Skeletal muscle tissue (tissue), 4 donors: ENCODE data around the gene HDAC4. TPM values are rescaled to one million over a fixed set of nuclear protein-coding genes. Genes with fewer than 3 reads are reported as not detected.

Experiments
- H3K27ac ChIP-seq: one replicate; pipeline ENCODE4 v1.7.0; 2013; ENCODE audit warnings: mild to moderate bottlenecking, low read depth, low read length, inconsistent platforms
- H3K27me3 ChIP-seq, 3 donors: one replicate each; pipeline ENCODE4 v1.7.0; 2013; ENCODE audit warnings: low read length in 3 of 3; ENCODE audit not compliant: control insufficient read depth in 3 of 3, insufficient read depth in 3 of 3
- H3K36me3 ChIP-seq, 3 donors: one replicate each; pipeline ENCODE4 v1.7.0; 2013; ENCODE audit warnings: low read length in 3 of 3; ENCODE audit not compliant: control insufficient read depth in 3 of 3, insufficient read depth in 3 of 3
- H3K4me1 ChIP-seq, 3 donors: one replicate each; pipeline ENCODE4 v1.7.0; 2013; ENCODE audit warnings: low read length in 3 of 3, mild to moderate bottlenecking in 3 of 3; ENCODE audit not compliant: control insufficient read depth in 3 of 3, insufficient read depth in 3 of 3
- H3K4me3 ChIP-seq, 3 donors: one replicate each; pipeline ENCODE4 v1.7.0; 2013; ENCODE audit warnings: low read length in 3 of 3
- H3K9ac ChIP-seq, 3 donors: one replicate each; pipeline ENCODE4 v1.7.0; 2013; ENCODE audit warnings: low read length in 3 of 3, mild to moderate bottlenecking in 3 of 3, moderate library complexity in 2 of 3, low read depth in 1 of 3
- H3K9me3 ChIP-seq, 3 donors: one replicate each; pipeline ENCODE4 v1.7.0; 2013; ENCODE audit warnings: low read length in 3 of 3; ENCODE audit not compliant: control insufficient read depth in 3 of 3
- total RNA-seq: library from RNA; depleted of rRNA; stranded (reverse); fragments of >200 nt; gene quantifications from one replicate; pipeline ENCODE4 v1.2.3, GENCODE V29; 2014
- donor health status: Osteomylitis.

The HDAC4 gene
- total RNA-seq, 1 donor from 2014 or later = 23.5 TPM

DNA sequence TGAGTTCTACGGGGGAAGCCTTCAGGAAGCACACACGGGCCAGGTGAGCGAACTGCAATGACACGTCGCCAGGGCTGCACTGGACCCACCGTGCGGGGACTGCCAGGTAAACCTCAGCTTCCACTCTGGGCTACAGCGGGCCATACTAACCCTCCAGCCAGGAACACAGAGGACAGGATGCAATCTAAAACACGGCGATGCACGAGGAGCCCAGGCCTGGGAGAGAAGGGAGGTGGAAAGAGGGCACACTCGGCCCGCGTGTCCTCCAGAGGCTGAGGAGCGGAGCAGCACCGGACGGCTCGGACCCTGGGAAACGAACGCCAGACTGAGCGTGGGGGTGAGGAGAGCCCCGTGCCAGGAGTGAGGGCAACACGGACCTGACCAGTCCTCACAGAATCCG lies 69.3 kb downstream of the HDAC4 start:
- H3K36me3 ChIP-seq = no peaks in the 10 kb centered on the region
- H3K9me3 ChIP-seq = no peaks in the 10 kb centered on the region
- no peaks in the 10 kb centered on the region for H3K27me3 ChIP-seq
- peak overlapping the region; percentile 88 for H3K27ac ChIP-seq
- peak overlapping the region in 1 of 3 donors; percentile 47 for H3K9ac ChIP-seq
- peaks cover 45 to 54% (median 53%) of the 10 kb centered on the region in 3 donors for H3K4me1 ChIP-seq
- no peak overlapping the region for H3K4me3 ChIP-seq

DNA sequence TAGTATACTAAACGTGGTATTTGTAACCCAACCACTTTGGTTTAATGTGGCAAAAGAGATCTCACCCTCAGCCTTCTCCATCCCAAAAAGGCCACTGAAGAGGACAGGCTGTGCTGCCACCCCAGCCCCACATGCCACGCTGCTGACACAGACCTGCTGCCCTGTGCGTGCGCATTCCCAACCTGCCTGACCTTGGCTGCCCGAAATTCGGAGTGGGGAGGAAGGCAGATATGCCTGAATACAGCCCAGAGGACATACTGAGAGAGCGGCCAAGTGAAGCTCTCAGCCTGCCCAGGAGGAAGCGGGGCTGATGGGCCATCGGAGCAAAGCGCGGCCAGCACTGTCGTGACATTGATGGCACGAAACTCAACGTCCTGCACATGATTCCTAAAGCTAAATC lies 70.0 kb downstream of the HDAC4 start:
- Histone ChIP-seq H3K9ac (peak overlapping the region in 1 of 3 donors; percentile 86), H3K9me3 (no peaks in the 10 kb centered on the region), H3K27ac (peak overlapping the region; percentile 88), H3K27me3 (no peaks in the 10 kb centered on the region), H3K36me3 (no peaks in the 10 kb centered on the region), H3K4me3 (peak overlapping the region in 1 of 3 donors; percentile 42), H3K4me1 (peaks cover 45 to 56% (median 55%) of the 10 kb centered on the region in 3 donors)

GRCh38 chr2:239329972-239330572 lies 70.7 kb downstream of the HDAC4 start:
- Histone ChIP-seq H3K4me3 (peak overlapping the region in 2 of 3 donors; percentile 47 to 52), H3K9ac (peak overlapping the region; percentile 52 to 86 (median 75))

DNA sequence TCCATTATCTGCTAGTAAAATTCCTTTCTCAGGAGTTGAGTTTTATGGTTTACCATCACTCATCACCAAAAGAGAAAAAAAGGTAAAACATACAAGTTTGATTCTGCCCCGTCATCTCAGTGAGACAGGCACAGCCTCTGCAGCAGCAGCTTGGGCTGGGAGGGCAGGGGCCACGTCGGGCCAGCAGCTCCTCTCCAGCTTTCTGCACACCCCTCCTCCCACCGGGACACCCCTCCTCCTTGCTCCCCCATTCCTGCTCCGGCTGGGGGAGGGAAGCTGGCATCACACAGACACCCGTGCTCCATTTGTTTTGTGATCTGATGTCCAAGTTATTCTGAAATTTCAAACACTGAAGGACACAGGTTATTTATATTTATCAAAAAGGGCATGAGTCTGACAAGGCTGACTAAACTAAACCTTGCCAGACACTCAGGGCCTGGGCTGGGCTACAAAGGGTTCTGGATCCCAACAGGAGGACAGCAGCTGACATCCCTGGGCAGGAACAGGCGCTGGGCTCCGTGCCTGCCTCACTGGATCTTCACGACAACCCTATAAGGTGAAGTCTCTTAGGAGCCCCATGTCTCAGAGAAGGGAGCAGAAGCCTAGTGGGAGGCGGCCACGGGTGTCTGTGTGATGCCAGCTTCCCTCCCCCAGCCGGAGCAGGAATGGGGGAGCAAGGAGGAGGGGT lies 71.4 kb downstream of the HDAC4 start:
- Histone ChIP-seq H3K27ac (peak overlapping the region; percentile 88), H3K4me1 (peaks cover 45 to 56% (median 55%) of the 10 kb centered on the region in 3 donors), H3K9ac (peak overlapping the region; percentile 52 to 86 (median 75)), H3K27me3 (no peaks in the 10 kb centered on the region), H3K4me3 (peak overlapping the region in 1 of 3 donors; percentile 45), H3K9me3 (no peaks in the 10 kb centered on the region), H3K36me3 (no peaks in the 10 kb centered on the region)

More at GRCh38 chr2:239329972-239330572, 70.7 kb downstream of the HDAC4 start:
- Histone ChIP-seq H3K27ac (peak overlapping the region; percentile 88), H3K9me3 (no peaks in the 10 kb centered on the region), H3K4me1 (peaks cover 45 to 56% (median 55%) of the 10 kb centered on the region in 3 donors), H3K27me3 (no peaks in the 10 kb centered on the region), H3K36me3 (no peaks in the 10 kb centered on the region)

- H3K9ac ChIP-seq = peak overlapping the region; percentile 52 to 86 (median 75)
- no peaks in the 10 kb centered on the region for H3K36me3 ChIP-seq
- peak overlapping the region; percentile 88 for H3K27ac ChIP-seq
- peak overlapping the region in 2 of 3 donors; percentile 7 to 63 for H3K4me3 ChIP-seq
- no peaks in the 10 kb centered on the region for H3K9me3 ChIP-seq
- no peaks in the 10 kb centered on the region for H3K27me3 ChIP-seq
- H3K4me1 ChIP-seq = peaks cover 45 to 56% (median 55%) of the 10 kb centered on the region in 3 donors
Observed at GRCh38 chr2:239328351-239329191, 72.2 kb downstream of the HDAC4 start.

DNA sequence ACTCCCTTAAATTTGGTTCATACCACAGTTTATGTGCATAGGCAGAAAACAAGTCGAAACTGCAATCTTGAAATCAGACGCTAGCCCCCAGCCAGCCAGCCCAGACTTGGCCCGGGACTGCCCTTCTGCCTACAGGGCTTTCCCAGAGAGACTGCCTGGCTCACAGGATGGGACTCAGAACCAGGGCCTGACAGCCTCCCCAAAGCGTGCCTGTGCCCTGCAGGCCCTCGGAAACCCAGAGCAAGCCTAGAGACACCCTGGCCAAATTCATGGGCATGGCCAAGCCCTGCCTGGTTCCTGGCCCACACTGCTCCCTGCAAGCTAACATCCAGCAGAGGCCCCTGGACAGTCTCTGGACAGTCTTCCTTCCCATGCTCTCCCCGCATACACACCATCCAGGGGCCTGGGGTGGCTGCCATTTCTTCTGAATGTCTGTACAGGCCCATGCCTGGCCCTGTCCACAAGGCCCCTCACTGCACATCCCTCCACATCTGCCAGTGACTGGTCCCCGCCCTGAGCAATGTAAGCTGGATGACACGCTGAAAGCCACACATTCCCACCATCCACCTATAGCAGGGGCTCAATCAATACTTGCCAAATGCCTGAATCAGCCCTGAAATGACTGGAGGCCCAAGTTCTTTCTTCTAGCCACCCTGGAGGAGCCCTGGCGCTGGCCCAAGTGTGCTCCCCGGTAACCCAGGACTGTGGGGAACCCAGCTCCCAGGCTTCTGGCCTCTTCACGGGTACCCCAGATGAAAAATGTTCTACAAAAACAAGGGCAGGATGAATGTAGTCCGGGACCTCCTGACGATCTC lies 73.1 kb downstream of the HDAC4 start:
- no peaks in the 10 kb centered on the region for H3K9me3 ChIP-seq
- H3K27me3 ChIP-seq = no peaks in the 10 kb centered on the region
- H3K4me3 ChIP-seq = peak overlapping the region in 2 of 3 donors; percentile 21 to 63
- H3K27ac ChIP-seq = peak overlapping the region; percentile 88
- H3K9ac ChIP-seq = peak overlapping the region; percentile 52 to 86 (median 62)
- H3K36me3 ChIP-seq = no peaks in the 10 kb centered on the region
- H3K4me1 ChIP-seq = peaks cover 45 to 56% (median 55%) of the 10 kb centered on the region in 3 donors

DNA sequence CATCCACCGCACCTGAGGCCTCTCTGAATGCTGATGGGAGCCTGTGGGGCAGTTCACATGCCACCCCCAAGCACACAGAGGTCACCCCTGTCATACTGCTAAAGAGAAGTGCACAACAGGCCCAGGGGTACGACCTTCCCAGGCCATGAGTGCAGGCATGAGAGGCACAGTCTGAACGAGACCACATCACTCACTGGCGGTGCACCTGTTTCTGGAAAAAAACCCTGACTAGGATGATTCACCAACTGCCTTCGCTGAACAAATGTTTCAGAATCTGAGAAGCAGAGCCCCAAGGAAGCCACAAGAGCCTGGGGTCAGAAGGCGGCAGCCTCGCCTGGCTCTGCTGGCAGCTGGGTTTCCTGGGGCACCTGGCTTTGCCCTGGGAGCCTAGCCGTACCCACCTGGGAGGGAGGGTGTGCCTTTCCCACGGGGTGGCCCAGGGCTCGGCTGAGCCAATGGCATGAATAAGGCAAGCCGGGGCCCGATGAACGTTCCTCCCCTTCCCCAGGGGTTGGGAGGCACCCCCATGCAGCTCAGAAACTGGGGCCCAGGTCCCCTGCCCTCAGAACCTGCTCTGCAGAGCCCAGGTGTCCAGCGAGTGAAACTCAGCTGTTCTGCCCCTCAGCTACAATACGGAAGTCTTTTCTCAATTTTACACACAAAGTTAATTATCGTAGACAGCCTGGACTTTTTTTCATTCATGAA lies 73.8 kb downstream of the HDAC4 start:
- H3K4me1 ChIP-seq = peaks cover 45 to 56% (median 56%) of the 10 kb centered on the region in 3 donors
- H3K27ac ChIP-seq = peak overlapping the region; percentile 88
- no peaks in the 10 kb centered on the region for H3K27me3 ChIP-seq
- no peaks in the 10 kb centered on the region for H3K9me3 ChIP-seq
- no peaks in the 10 kb centered on the region for H3K36me3 ChIP-seq
- peak overlapping the region in 1 of 3 donors; percentile 41 for H3K4me3 ChIP-seq
- H3K9ac ChIP-seq = peak overlapping the region; percentile 24 to 86 (median 62)

DNA sequence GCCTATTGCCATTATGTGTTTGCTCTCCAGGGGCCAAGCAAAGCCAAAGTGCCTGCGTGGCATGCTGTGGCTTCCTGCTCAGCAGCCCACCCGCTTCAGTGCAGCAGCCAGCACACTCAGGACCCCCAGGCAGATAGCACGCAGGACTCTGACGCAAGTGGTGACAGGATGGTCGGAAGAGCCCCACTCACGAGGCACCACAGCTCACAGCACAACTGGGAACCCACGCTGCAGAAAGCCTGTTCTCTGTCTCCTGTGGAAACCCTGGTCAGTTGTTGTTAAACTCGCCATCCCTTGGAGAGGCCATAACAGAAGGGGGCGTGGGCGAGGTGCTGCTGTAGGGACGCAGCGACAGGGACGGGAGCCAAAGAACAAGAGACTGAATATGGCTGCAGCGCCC lies 76.4 kb downstream of the HDAC4 start:
- no peaks in the 10 kb centered on the region for H3K27me3 ChIP-seq
- H3K9me3 ChIP-seq = no peaks in the 10 kb centered on the region
- H3K9ac ChIP-seq = no peak overlapping the region
- H3K4me1 ChIP-seq = peaks cover 32 to 34% (median 33%) of the 10 kb centered on the region in 3 donors
- H3K4me3 ChIP-seq = no peak overlapping the region
- H3K27ac ChIP-seq = no peak overlapping the region
- H3K36me3 ChIP-seq = no peaks in the 10 kb centered on the region

DNA sequence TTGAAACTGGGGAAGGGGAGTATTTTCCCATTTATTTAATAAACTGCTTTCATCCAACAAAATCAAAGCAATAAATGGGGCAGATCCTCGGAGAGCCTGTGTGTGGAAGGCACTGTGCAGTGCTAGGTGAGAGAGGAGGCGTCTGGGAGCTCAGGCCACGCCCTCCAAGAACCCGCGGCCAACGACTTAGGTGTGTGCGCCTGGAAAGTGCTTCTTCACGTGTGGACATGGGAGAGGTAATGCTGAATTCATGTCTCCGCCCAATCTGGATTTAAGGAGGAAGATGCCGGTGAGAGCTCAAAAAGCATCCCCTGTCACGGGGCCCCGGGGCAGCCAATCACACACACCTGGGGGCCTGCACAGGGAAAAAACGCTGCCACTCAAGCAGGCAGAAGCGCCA lies 77.4 kb downstream of the HDAC4 start:
- no peak overlapping the region for H3K4me3 ChIP-seq
- no peaks in the 10 kb centered on the region for H3K27me3 ChIP-seq
- H3K9ac ChIP-seq = no peak overlapping the region
- H3K9me3 ChIP-seq = no peaks in the 10 kb centered on the region
- no peaks in the 10 kb centered on the region for H3K36me3 ChIP-seq
- peaks cover 30 to 34% (median 31%) of the 10 kb centered on the region in 3 donors for H3K4me1 ChIP-seq
- no peak overlapping the region for H3K27ac ChIP-seq
